A673 (cell line): ENCODE measurements around the gene FGF14.

ENCODE experiments used
- CTCF ChIP-seq: fragments of 300-800, 200-600 bp; sonication (generic); conservative IDR thresholded peaks from 2 replicates; pipeline ENCODE4 v1.5.1; 2017; ENCODE audit warnings: low read depth, mild to moderate bottlenecking, antibody characterized with exemption, low read length, moderate library complexity, mixed read lengths
- EZH2 ChIP-seq: fragments of 200-600 bp; sonication (generic); IDR thresholded peaks from 2 replicates; pipeline ENCODE4 v1.6.1; 2017; ENCODE audit warnings: borderline replicate concordance, low read depth, mild to moderate bottlenecking, mixed read lengths, antibody characterized with exemption, low read length; ENCODE audit not compliant: poor library complexity, severe bottlenecking

GRCh38 chr13:102359264-102359663 lies 42.6 kb downstream of the FGF14 start:
- TF ChIP-seq CTCF (no peak), EZH2 (no peak)
